Bone marrow (tissue), 2 donors: ENCODE data around the gene CLSTN1.
"Not testable (repeated sequence)": the region's sequence is repeated elsewhere in the genome, so short reads cannot be mapped to it uniquely, and the experiment has no call there.

ENCODE experiments used
- DNase-seq, 2 donors: peaks; one replicate each; lab custom pipeline; 2025; lab: John Stamatoyannopoulos, UW

Gene CLSTN1

DNA sequence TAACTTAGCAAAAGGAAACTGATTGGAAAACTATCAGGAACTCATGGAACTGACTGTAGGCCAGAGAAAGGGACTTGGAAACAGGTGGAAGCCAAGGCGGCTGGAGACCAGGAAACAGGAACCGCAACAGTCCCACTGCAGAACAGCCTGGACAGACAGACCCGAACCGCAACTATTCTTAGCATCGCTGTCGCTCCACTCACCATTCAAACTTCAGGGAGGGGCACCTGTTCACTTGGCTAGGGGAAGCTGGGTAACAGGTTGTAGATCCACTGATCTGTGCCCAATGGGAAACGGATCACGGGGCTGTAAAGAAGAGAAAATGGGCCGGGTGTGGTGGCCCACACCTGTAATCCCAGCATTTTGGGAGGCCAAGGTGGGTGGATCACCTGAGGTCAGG is 61.9 kb downstream of the CLSTN1 start:
- no peak for DNase-seq

DNA sequence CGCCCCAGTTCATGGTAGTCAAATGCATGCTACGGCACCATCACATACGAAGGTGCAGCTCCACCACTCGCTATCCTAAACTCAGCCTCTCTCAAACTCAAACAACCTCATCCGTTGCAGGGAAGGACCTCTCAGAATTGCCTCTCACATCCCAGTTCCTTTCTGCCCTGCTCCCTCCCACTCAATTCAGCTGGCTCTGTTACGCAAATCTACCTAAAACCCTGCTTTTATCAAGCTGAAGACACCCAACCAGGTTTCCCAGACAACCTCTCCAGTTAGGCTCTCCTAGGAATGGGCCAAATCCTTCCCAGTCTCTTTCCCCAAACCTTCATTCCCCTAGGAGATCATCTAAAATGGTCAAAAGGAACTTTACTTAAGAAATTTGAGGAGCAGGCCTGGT is 62.9 kb downstream of the CLSTN1 start:
- DNase-seq = no peak

- DNase-seq = no peak
Measured at GRCh38 chr1:9759939-9760338, 63.8 kb downstream of the CLSTN1 start.

GRCh38 chr1:9758559-9759121 is 65.1 kb downstream of the CLSTN1 start:
- no peak for DNase-seq

- no peak for DNase-seq
Measured at GRCh38 chr1:9755441-9755995, 68.2 kb downstream of the CLSTN1 start.

DNA sequence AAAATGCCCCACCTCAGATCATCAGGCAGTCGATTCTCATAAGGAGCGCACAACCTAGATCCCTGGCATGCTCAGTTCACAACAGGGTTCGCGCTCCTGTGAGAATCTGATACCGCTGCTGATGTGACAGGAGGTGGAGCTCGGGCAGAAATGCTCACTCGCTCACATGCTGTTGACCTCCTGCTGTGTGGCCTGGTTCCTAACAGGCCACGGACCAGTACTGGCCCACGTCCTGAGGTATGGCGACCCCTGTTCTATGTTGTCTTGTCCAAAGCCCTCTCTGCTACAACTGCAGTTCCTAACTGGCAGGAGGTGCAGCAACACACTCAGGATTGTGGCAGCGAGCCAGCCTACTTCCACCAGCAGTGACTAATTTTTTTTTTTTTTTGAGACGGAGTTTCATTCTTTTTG is 70.6 kb downstream of the CLSTN1 start:
- no peak for DNase-seq

GRCh38 chr1:9751971-9752370 is 71.8 kb downstream of the CLSTN1 start:
- DNase-seq = no peak

DNA sequence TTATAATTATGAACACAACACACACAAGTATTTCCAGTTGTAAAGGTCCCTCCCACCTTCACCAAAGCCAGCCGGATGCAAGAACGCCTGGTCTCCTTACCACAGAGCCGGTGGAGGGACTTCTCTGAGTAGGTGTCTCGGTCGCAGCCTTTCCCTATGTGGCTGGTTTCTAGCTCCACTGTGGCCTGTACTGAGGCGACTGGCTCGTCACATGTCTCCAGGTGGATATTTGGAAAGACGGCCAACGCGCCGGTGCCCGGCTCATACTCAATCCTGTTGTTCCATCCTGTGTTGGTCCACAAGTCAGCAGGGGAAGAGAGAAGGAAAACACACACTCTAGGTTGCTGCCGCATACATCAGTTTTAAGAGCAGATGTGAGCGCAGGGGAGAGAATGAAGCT is 74.4 kb downstream of the CLSTN1 start:
- DNase-seq = no peak

DNA sequence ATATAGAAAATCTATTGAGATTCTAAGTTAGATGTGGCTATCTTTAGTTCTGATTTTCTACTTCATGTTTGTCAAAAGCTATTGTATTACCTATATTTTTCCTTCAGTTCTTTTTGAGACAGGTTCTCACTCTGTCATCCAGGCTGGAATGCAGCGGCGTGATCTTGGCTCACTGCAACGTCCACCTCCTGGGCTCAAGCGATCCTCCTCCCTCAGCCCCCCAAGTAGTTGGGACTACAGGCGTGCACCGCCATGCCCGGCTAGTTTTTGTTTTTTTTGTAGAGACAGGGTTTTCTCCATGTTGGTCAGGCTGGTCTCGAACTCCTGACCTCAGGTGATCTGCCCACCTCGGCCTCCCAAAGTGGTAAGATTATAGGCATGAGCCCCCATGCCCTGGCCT is 75.4 kb downstream of the CLSTN1 start:
- not testable (repeated sequence) for DNase-seq

- no peak for DNase-seq
Measured at GRCh38 chr1:9746651-9747050, 77.1 kb downstream of the CLSTN1 start.

- DNase-seq = no peak
Measured at GRCh38 chr1:9746211-9746610, 77.6 kb downstream of the CLSTN1 start.

GRCh38 chr1:9744106-9744799 is 79.5 kb downstream of the CLSTN1 start:
- no peak for DNase-seq

DNA sequence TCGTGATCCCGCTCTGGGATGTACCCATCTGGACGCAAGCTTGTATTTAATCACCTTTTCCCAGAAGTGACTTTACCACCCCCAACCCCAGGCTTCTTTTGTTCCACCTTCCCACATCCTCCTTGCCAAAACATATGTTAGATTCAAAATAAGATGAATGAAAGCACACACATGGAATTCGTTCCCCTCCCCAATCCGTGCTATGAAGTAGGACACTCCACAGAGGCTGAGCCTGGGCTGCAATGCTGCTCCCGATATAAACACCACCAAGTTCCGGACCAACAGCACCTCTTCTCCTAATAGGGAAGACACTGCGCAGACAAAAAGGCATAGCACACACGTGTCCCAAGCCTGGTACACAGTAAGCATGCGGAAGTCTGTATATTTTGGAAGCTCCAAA is 86.1 kb downstream of the CLSTN1 start:
- DNase-seq = no peak

GRCh38 chr1:9737057-9737456 is 86.7 kb downstream of the CLSTN1 start:
- no peak for DNase-seq

DNA sequence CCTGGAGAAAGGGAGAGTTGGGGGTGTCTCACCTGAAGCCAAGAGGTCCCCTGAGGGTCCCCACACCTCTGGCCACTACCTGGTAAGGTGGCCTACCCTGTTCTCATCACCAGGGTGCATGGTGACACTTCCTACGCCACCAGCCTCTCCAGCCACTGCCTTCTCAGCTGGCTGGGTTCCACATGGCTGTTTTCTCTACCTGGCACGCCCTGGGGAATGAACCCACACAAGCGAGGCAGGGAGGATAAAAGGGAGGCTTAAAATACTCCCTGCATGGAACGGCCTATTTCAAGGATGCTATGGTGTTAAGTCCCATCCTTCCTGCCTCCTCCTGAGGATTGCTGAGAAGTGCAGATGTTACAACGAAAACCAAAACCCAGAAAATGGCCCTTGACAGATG is 87.5 kb downstream of the CLSTN1 start:
- DNase-seq = no peak

DNA sequence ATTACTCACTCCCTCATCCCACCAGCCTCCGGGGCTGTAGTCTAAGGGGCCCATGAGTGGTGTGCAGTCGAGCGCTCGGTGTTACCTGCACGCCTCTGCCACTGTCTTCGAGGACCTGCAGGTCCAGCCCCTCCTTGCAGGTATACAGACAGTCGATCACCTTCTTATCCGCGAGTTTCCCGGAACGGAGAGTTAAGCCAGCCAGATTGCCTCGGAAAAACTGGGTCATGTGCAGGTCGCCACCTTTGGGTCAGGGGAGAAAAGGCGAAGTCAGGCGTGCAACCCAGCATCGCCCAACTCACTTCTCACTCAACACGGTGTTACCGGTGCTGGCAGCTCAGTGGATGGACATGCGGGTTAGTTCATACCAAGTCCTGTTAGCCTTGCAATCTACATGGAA is 88.0 kb downstream of the CLSTN1 start:
- no peak for DNase-seq

DNA sequence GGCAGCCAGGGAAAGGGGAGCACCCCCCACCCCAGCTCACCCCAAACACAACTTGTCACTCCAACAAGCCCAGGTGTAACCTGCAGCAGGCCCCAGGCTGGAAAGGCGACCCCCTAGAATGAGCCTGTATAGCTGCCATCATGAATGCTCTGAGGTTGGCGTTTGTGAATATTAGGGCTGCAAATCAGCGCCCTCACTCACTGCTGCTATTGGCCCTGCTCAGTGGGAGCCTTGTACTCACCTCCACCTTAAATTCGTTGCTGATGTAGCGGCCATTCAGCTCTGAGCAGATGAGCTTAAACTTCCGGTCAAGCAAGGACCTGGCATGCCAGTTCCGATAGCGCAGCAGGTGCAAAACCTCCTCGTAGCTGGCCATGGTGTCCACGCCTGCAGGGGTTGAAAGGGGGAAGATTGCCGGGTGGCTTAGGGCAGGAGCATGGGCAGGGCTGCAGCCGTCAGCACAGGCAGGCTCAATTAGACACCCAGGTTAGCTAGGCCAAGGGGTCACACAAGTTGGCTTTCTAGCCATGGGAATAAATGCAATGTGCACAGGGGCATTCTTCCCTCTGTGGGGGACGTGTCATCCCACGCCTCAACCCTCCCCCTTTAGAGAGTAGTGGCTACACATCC is 90.5 kb downstream of the CLSTN1 start:
- no peak for DNase-seq

GRCh38 chr1:9732123-9732971 is 91.4 kb downstream of the CLSTN1 start:
- DNase-seq = no peak

GRCh38 chr1:9731561-9731960 is 92.2 kb downstream of the CLSTN1 start:
- DNase-seq = no peak

- no peak for DNase-seq
Measured at GRCh38 chr1:9731051-9731537, 92.7 kb downstream of the CLSTN1 start.

DNA sequence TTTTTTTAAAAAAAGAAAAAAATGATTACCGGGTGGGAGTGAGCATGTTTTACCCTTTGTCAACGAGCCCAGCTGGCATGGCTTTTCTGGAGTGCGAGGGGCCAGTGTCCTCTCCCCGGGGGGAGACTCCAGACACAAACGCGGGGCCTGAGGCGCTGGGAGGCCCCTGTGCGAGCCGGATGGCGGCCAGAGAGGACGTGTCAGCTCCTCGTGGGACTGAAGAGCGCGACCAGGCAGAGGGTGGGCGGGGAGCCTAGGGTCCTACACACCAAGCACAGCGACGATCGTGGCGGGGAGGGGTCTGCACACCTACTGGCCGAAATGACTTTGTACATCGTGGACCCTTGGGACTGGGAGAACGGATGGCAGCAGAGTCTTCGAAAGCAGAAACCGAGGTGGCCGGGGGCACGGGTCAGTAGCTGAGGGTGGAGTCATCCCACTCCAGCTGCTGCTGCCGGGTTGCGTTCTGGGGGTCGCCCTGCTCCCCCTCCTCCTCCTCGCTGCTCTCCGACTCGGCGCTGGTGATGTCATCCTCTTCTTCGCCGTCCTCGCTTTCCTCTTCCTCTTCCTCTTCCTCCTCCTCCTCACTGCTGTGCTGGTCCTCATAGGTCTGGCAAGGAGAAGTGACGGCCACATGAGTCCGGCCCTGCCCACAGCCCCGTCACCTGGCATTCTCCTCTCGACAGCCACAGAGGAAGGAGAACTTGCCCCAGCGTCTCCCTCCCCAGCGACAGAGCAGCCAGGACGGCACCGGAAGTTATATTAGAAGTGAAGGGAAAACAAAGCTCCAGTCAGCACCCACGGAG is 93.5 kb downstream of the CLSTN1 start:
- no peak for DNase-seq
